Measurements from ENCODE around the gene LRP1B.
"Not testable (repeated sequence)": the region's sequence is repeated elsewhere in the genome, so short reads cannot be mapped to it uniquely, and the experiment has no call there.

LRP1B gene

GRCh38 chr2:140597205-140597604 is 1533.6 kb downstream of the LRP1B start:
- in situ Hi-C loops (cut with MboI; ENCODE audit: low sequenced_read_pairs), result no loop called here

- in situ Hi-C loops (cut with MboI; ENCODE audit: low sequenced_read_pairs), result no loop called here
These were observed 1534.4 kb downstream of the LRP1B start for GRCh38 chr2:140596447-140596846.

GRCh38 chr2:140595107-140595506 is 1535.7 kb downstream of the LRP1B start:
- in situ Hi-C loops (cut with MboI; ENCODE audit: low sequenced_read_pairs), result no loop called here

GRCh38 chr2:140593132-140593531 is 1537.7 kb downstream of the LRP1B start:
- in situ Hi-C loops (cut with MboI; ENCODE audit: low sequenced_read_pairs), result no loop called here

- in situ Hi-C loops (cut with MboI; ENCODE audit: low sequenced_read_pairs), result no loop called here
These were observed 1541.1 kb downstream of the LRP1B start for GRCh38 chr2:140589696-140590095.

GRCh38 chr2:140589273-140589672 is 1541.5 kb downstream of the LRP1B start:
- in situ Hi-C loops (cut with MboI; ENCODE audit: low sequenced_read_pairs), result no loop called here

- in situ Hi-C loops (cut with MboI; ENCODE audit: low sequenced_read_pairs), result no loop called here
These were observed 1544.4 kb downstream of the LRP1B start for GRCh38 chr2:140586379-140586778.

- in situ Hi-C loops (cut with MboI; ENCODE audit: low sequenced_read_pairs), result no loop called here
These were observed 1545.8 kb downstream of the LRP1B start for GRCh38 chr2:140585016-140585415.

GRCh38 chr2:140584471-140584870 is 1546.3 kb downstream of the LRP1B start:
- in situ Hi-C loops (cut with MboI; ENCODE audit: low sequenced_read_pairs), result no loop called here

- in situ Hi-C loops (cut with MboI; ENCODE audit: low sequenced_read_pairs), result no loop called here
These were observed 1550.2 kb downstream of the LRP1B start for GRCh38 chr2:140580532-140581151.

GRCh38 chr2:140577453-140577852 is 1553.4 kb downstream of the LRP1B start:
- in situ Hi-C loops (cut with MboI; ENCODE audit: low sequenced_read_pairs), result no loop called here

- in situ Hi-C loops (cut with MboI; ENCODE audit: low sequenced_read_pairs), result no loop called here
These were observed 1563.1 kb downstream of the LRP1B start for GRCh38 chr2:140567734-140568133.

GRCh38 chr2:140565756-140566155 is 1565.1 kb downstream of the LRP1B start:
- in situ Hi-C loops (cut with MboI; ENCODE audit: low sequenced_read_pairs), result no loop called here

GRCh38 chr2:140555701-140556100 is 1575.1 kb downstream of the LRP1B start:
- in situ Hi-C loops (cut with MboI; ENCODE audit: low sequenced_read_pairs), result no loop called here

- in situ Hi-C loops (cut with MboI; ENCODE audit: low sequenced_read_pairs), result no loop called here
These were observed 1578.2 kb downstream of the LRP1B start for GRCh38 chr2:140552634-140553033.

- in situ Hi-C loops (cut with MboI; ENCODE audit: low sequenced_read_pairs), result no loop called here
These were observed 1579.5 kb downstream of the LRP1B start for GRCh38 chr2:140551287-140551686.

GRCh38 chr2:140550821-140551220 is 1580.0 kb downstream of the LRP1B start:
- in situ Hi-C loops (cut with MboI; ENCODE audit: low sequenced_read_pairs), result no loop called here

- in situ Hi-C loops (cut with MboI; ENCODE audit: low sequenced_read_pairs), result not testable (repeated sequence)
These were observed 1586.0 kb downstream of the LRP1B start for GRCh38 chr2:140544769-140545168.

GRCh38 chr2:140542627-140543026 is 1588.2 kb downstream of the LRP1B start:
- in situ Hi-C loops (cut with MboI; ENCODE audit: low sequenced_read_pairs), result no loop called here

- in situ Hi-C loops (cut with MboI; ENCODE audit: low sequenced_read_pairs), result no loop called here
These were observed 1591.5 kb downstream of the LRP1B start for GRCh38 chr2:140539242-140539875.

GRCh38 chr2:140529706-140530105 is 1601.1 kb downstream of the LRP1B start:
- in situ Hi-C loops (cut with MboI; ENCODE audit: low sequenced_read_pairs), result no loop called here

- in situ Hi-C loops (cut with MboI; ENCODE audit: low sequenced_read_pairs), result no loop called here
These were observed 1601.8 kb downstream of the LRP1B start for GRCh38 chr2:140528982-140529381.

GRCh38 chr2:140526575-140526974 is 1604.2 kb downstream of the LRP1B start:
- in situ Hi-C loops (cut with MboI; ENCODE audit: low sequenced_read_pairs), result no loop called here
